GM18867 (cell line): ENCODE results near the gene MSI1.
"Not testable (repeated sequence)": the region's sequence is repeated elsewhere in the genome, so short reads cannot be mapped to it uniquely, and the experiment has no call there.

Source experiments
- ATAC-seq: cut with Tn5 transposase; IDR thresholded peaks from one replicate; pipeline ENCODE4 v1.9.1; 2021; ENCODE audit warnings: mild to moderate bottlenecking, moderate library complexity; ENCODE audit not compliant: unreplicated experiment

MSI1 gene

DNA sequence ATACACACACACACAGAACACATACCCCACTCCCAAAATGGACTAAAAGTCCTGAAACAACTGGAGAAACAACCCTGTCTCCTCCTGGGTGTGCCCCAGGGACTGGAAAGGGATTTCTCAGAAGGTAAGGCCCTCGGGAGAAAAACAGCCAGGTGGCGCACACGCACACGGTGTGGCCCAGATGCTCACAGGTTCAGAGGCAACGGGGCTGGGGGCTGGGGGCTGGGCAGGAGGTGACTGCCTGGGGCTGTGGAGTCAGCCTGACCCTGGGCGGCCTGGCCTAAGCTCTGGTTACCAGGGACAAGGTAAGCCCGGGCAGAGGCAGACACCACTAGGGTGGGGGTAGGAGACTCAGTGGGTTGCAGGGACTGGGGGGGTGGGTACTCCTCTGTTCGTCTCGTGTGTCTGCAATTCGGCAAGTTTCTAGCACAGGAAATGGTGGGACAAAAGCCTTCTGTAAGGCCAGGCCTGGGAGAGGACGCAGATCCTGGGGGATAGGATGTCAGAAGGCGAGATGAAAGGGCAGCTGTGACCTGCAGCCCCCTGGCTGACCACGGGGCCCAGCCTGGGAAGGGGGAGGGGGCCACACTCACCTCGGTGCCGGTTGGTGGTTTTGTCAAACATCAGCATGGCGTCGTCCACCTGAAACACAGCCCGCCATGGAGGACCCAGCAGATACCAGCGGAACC is 10.4 kb downstream of the MSI1 start:
- no peak for ATAC-seq

DNA sequence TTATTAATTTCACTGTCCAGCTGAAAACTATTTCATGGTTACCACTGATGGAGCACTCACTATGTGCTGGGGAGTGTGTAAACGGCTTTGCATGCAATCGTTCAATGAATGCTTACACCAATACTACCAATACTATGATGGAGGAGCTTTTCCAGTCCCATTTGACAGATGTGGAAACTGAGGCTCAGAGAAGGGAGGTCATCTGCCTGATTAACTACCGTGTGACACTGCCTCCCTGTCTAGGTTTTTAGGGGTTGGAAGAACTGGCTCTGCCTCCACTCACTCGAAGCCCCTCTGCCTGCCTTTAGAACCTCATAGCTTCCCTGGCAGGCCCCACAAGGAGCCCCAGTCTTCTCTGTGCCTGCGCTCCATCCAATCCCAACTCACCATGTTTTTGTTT is 11.9 kb downstream of the MSI1 start:
- ATAC-seq: no peak

DNA sequence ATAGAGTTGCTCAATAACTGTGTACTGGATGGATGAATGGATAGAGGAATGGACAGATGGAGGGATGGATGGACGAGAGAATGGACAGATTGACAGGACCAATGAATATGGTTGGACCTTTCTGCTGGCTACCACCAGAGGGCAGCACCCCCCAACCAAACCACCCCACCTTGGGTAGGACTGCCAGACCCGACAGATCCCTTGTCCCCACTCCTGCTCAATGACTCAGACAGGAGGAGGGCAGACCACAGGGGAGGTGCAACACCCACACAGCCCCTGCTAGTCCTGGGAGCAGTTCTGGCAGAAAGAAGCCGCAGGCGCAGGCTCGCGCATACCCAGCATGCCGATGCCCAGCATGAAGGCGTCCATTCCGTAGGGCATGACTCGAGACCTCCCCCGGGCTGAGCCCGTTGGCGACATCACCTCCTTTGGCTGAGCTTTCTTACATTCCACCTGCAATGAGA is 12.4 kb downstream of the MSI1 start:
- ATAC-seq: no peak

DNA sequence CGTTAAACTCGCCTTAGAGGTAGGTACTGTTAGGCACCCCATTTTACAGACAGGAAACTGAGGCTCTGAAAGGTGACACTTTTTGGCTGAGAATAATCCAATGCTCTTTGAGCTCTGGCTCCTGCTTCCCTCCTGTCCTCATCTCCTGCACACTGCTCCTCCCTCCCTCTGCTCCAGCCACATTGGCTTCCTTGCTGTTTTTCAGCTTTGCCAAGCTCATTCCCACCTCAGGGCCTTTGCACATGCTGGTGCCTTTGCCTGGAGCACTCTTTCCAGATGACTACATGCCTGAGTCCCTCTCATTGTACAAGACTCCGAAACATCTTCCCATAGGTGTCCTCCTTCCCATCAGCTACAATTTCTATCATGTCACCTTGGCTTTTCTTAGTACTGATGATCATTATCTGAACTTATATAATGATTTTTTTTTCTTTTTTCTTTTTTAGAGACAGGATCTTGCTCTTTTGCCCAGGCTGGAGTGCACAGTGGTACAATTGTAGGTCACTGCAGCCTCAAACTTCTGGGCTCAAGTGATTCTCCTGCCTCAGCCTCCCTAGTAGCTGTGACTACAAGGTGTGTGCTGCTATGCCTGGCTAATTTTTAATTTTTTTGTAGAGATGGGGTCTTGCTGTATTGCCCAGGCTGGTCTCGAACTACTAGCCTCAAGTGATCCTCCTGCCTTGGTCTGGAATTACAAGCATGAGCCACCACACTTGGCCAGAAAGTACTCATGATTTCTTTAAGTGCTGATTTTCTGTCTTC is 15.2 kb downstream of the MSI1 start:
- ATAC-seq: no peak

DNA sequence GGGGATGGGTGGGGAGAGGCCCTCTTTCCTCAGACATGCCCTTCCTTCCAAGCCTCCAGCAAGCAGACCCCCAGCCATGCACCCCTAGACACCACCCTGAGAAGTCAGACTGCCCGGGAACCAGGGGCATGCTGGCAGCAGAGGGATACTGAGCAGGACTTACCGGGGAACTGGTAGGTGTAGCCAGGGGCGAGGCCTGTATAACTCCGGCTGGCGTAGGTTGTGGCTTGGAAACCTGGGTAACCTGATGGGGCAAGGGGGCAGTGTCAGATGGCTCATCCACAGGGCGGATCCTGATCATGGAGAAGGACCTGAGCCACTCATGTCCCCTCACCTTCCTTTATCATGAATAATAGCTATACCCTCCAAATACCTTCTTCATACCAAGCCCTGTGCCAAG is 15.8 kb downstream of the MSI1 start:
- no peak for ATAC-seq

DNA sequence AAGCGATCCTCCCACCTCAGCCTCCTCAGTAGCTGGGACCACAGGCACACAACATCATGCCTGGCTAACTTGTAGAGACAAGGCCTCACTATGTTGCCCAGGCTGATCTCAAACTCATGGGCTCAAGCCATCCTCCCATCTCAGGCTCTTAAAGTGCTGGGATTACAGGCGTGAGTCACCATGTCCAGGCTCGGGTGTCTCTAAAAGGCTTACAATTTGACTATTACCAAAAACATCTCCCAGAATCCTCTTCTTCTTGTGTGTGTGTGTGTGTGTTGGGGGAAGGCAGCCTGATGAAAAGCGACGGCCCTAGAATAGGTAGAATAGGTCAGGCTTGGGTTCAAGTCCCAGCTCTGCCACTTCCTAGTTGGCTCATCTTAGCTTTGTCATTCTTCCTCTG is 16.8 kb downstream of the MSI1 start:
- no peak for ATAC-seq

DNA sequence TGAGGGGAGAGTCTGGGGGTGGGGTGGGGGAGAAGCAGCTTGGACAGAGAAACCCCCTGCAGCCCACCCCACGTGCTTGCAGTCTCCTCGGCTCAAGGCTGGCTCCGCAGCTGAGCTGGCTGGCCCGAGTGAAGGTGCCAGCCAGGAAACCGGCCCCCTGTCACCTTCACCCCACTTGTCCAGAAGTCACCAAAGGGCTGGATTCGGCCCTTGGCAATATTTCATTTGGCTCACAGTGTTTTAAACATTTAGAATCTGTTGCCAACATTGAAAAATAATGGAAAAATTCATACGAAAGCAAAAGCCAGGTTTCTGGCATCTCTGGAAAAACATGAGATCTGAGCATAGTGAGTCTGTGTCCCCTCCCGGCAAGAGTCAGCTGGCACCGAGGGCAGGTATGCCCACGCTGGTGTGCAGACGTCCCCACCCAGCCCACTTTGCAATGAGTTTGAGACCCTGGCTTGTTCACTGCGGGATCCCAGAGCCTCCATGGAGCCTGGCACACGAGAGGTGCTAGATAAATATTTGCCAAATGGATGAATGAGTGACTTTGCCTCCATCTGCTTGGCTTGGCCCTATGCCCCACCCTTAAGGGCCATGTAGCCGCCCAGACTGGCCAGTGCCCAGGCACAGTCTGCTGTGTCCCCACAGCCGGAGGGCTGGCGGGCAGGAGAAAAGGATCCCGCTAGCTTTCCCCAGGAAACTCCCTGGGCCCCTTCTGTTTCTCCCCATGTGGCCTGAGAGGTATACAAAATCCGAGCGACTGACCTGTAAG is 18.2 kb downstream of the MSI1 start:
- no peak for ATAC-seq

DNA sequence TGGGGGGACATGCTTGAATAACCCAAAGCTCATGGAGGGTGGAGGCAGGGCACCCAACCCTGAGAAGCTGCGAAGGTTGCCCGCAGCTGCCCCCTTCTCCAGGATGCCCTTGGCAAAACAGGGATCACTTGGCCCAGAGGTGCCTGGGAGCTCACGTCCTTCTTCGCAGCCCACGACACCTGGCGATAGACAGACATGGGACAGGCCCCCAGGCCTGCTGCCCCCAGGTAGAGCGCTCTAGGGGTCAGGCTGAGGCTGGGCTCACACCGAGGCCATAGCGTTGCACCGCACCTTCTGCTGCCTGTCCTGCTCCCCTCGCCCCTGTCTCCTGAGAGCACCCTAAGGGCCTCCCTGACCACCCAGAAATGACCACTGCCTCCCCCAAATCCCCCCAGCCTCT is 21.2 kb downstream of the MSI1 start:
- no peak for ATAC-seq

DNA sequence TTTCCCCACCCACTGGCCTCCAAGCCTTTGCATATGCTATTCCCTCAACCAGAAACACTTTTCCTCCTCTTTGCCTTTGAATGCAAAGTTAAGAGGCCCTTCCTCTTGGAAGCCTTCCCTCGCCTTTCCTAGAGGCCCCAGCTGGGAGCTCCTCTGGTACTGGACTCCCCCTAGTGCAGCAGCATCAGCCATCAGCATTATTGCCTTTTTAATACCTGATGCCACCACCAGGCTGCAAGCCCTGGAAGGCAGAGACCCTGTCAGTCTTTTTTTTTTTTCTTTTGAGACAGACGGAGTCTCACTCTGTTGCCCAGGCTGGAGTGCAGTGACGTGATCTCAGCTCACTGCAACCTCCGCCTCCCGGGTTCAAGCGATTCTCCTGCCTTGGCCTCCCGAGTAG is 22.3 kb downstream of the MSI1 start:
- ATAC-seq: no peak

DNA sequence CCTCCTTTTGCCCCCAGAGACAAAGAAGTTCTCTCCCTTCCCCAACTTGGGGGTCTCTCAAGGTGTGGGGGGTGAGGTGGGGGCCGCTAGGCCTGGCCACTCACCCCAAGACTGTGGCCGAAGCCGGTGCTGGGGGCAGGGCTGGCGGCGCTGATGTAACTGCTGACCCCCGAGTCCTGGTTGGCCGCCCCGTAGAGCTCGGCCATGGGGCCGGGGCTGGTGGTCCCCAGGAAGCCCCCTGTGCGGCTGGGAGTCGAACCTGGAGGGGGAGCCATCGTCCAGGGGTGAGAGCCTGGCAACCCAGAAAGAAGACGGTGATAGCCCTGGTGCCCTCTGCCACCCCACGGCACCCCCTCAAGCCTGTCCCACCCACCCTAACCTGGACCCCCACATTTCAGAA is 22.9 kb downstream of the MSI1 start:
- no peak for ATAC-seq

DNA sequence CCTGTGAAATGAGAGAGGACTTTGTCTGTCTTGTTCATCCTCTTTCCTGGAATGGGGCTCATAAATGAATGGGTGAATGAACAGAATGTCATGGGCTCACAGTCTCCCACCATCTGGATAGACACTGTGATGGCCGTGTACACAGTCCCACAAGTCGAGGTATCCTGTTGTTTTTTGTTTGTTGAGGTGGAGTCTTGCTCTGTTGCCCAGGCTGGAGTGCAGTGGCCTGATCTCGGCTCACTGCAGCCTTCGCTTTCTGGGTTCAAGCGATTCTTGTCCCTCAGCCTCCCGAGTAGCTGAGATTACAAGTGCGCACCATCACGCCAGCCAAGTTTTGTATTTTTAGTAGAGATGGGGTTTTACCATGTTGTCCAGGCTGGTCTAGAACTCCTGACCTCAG is 25.3 kb downstream of the MSI1 start:
- no peak for ATAC-seq

DNA sequence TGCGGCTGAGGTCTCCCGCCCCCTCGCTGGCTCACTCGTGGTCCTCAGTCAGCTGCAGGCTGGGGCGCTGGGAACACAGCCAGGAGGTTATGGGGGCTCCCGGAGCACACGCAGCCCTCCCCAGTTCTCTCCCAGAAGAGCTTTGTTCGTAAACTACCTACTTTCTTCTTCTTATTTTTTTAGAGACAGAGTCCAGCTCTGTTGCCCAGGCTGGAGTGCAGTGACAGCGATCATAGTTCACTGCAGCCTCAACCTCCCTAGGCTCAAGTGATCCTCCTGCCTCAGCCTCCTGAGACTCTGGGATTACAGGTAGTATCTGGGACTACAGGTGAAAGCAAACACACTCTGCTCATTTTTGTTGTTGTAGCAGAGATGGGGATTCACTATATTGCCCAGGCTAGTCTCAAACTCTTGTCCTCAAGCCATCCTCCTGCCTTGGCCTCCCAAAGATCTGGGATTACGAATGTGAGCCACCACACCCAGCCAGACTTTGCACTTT is 25.9 kb downstream of the MSI1 start:
- ATAC-seq: no peak

DNA sequence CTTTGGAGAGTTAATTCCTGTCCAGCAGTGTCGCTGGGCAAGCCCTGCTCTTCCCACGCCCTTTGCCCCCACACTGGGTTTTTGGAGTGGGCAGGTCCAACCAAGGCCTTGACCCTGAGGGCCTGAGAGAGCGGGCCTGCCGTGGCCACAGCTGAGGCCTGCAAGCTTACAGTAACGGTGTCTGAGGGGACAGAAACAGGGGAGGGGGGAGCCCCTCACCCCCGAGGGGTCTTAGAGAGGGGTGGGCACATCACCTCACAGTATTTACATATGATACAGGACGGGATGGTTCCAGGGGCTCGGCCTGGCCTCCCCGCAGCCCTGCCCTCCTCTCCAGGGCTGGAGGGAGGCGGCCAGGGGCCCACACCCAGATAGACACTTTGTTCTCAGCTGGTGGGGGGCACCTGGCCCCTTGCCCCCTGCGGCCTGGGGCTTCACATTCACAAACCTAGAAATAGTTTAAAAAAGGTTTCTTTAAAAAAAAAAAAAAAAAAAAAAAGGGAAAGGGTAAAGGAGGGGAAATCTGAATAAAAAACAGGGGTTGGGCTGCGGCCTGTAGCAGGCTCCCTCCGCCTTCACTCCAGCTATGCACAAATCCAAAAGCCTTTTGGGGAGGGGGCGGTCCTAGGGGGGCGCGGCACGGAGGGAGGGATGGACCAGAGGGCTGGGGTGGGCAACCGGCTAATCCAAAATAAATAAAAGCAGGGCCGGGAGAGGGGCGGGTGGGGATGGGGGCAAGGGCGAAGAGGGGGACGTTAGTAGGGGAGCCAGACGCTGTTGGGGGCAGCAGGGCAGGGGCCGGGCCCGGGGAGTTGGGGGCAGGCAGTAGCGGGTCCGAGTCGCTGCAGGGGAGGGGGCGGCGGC is 26.6 kb downstream of the MSI1 start:
- ATAC-seq: no peak

DNA sequence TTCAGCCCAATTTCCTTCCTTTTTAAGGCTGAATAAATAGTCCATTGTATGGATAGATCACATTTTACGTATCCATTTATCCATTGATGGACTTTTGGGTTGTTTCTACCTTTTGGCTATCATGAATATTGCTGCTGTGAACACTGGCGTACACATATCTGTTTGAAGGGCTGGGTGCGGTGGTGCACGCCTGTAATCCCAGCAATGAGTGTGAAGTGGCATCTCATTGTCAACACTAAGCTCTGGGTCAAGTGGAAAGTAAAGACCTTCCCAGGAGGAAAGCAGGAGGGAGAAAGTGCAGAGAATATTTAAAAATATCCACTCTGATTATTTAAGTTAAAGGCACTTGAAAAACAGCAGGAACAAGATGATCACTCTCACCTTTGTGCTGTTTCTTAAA is 29.7 kb downstream of the MSI1 start:
- ATAC-seq: no peak

DNA sequence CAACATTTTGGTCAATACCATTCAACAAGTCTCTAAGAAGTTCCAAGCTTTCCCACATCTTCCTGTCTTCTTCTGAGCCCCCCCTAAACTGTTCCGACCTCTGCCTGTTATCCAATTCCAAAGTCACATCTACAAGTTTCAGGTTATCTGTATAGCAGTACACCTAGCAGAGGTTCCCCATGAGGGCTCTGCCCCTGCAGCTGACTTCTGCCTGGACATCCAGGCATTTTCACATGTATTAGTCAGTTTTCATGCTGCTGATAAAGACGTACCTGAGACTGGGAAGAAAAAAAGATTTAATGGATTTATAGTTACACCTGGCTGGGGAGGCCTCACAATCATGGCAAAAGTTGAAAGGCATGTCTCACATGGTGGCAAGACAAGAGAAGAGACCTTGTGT is 31.2 kb downstream of the MSI1 start:
- no peak for ATAC-seq

DNA sequence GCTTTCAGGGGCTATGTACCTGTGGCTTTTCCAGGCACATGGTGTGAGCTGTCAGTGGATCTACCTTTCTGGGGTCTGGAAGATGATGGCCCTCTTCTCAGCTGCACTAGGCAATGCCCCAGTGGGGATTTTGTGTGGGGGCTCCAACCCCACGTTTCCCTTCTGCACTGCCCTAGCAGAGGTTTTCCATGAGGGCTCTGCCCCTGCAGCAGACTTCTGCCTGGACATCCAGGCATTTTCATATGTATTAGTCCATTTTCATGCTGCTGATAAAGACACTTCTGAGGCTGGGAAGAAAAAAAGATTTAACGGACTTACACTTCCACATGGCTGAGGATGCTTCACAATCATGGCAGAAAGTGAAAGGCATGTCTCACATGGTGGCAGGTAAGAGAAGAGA is 32.6 kb downstream of the MSI1 start:
- ATAC-seq: not testable (repeated sequence)

DNA sequence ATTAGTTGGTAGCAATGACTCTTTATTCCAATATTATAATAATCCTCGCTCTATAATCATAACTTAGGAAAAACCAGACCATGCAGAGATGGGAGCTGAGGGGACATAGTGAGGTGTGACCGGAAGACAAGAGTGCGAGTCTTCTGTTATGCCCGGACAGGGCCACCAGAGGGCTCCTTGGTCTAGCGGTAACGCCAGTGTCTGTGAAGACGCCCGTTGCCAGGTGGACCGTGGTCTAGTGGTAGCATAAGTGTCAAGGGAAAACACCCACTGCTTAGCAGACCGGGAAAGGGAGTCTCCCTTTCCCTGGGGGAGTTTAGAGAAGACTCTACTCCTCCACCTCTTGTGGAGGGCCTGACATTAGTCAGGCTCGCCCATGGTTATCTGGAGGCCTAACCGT is 33.5 kb downstream of the MSI1 start:
- not testable (repeated sequence) for ATAC-seq

DNA sequence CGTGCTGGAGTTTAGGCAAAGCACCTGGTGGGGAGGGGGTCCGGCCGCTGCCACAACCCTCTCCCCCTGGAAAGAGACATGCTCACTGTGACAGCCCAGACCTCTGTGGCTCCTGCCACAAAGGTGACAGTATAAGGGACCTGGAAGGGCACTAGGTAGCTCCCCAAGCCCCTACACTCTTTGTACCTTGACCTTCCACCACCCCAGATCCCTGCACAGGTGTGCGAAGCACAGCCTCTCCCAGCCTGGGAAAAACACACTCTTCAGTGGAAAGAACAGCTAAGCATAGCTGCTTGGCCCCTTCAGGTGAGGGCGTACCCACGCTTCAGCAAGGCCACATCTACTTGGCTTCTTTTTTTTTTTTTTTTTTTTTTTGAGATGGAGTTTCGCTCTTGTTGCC is 36.4 kb downstream of the MSI1 start:
- ATAC-seq: no peak

DNA sequence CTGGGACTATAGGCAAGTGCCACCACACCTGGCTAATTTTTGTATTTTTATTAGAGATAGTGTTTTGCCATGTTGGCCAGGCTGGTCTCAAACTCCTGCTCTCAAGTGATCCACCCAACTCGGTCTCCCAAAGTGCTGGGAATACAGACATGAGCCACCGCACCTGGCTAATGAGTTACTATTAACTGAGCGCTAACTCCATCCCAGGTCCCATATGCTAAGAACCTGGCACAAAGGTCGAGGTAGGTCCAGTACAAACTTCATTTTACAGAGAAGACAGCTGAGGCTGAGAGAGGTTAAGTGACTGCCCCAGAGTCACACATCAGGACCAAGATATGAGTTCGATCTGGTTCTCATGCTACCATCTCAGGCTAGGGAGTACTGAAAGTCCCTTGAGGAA is 36.9 kb downstream of the MSI1 start:
- no peak for ATAC-seq

DNA sequence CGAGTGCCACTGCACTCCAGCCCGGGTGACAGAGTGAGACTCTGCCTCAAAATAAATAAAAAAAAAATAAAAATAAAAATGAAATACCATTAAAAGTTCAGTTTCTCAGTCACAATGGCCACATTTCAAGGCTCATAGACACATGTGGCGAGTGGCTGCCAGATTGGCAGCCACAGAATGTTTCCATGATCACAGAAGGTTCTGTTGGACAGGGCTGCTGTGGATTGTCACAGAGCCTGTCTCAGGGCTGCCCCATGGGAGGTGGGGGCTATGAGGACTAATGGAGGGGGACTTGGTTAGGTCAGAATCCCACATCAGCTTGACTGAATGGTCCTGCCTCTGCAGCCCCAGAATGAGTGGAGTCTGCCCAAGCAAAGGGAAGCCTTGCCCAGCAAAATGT is 37.6 kb downstream of the MSI1 start:
- ATAC-seq: no peak

DNA sequence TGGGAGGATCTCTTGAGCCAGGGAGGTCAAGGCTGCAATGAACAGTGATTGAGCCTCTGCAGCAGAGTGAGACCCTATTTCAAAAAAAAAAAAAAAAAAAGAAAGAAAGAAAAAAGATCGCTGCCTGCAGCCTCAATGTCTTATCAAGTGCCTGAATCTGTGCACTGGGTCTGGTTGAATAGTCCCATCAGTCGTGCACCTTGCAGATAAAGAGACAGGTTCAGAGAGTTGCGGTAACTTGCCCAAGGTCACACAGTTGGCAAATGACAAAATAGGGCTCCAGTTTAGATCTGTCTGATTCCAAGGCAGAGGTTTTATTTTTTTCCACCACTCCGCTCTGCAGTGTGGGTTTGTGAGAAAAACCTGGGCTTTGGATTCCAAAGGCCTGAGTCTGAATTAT is 40.7 kb downstream of the MSI1 start:
- no peak for ATAC-seq
